ENCODE results near the gene MC4R.

DNA sequence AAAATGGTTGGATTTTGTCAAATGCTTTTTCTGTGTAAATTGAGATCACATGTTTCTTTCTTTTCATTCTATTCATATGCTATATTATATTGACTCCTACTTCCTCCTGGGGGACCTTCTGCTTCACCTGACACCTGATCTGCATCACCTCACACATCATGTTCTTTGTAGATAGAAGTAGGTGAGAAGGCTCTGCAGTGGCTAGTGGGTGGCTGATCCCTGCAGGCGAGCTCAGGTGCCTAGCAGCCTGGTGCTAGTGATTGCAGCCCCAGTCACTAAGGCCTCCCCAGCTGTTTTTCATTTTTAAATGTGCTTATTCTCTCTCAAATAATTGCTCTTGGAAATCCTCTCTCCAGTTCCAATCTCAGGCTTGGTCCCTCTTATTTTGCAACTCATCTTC lies 33.6 kb downstream of the MC4R start:
- TF ChIP-seq, protein P1, sequence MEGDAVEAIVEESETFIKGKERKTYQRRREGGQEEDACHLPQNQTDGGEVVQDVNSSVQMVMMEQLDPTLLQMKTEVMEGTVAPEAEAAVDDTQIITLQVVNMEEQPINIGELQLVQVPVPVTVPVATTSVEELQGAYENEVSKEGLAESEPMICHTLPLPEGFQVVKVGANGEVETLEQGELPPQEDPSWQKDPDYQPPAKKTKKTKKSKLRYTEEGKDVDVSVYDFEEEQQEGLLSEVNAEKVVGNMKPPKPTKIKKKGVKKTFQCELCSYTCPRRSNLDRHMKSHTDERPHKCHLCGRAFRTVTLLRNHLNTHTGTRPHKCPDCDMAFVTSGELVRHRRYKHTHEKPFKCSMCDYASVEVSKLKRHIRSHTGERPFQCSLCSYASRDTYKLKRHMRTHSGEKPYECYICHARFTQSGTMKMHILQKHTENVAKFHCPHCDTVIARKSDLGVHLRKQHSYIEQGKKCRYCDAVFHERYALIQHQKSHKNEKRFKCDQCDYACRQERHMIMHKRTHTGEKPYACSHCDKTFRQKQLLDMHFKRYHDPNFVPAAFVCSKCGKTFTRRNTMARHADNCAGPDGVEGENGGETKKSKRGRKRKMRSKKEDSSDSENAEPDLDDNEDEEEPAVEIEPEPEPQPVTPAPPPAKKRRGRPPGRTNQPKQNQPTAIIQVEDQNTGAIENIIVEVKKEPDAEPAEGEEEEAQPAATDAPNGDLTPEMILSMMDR (IDR thresholded peaks at IDR 0.05), result no peak
- no peak for TF ChIP-seq EZH2phosphoT487 (IDR thresholded peaks at IDR 0.05)
